Colonic mucosa (tissue), 4 donors: ENCODE measurements around the gene BORCS6. TPM values are rescaled to one million over a fixed set of nuclear protein-coding genes. Genes with fewer than 3 reads are reported as not detected.
A peak's percentile ranks its signal among the peaks of the same experiment; 100 is the strongest.
"Not testable (repeated sequence)": the region's sequence is repeated elsewhere in the genome, so short reads cannot be mapped to it uniquely, and the experiment has no call there.

ENCODE experiments used
- DNase-seq: peaks from one replicate; pipeline ENCODE4 v3.0.0-alpha.2; 2020
- H3K27ac ChIP-seq: fragments of 200-600 bp; one replicate; pipeline ENCODE4 v1.8.0; 2021
- H3K27me3 ChIP-seq: fragments of 200-600 bp; one replicate; pipeline ENCODE4 v1.8.0; 2021
- H3K36me3 ChIP-seq: fragments of 200-600 bp; one replicate; pipeline ENCODE4 v1.8.0; 2021
- H3K4me1 ChIP-seq: fragments of 200-600 bp; one replicate; pipeline ENCODE4 v1.8.0; 2021; ENCODE audit warnings: mild to moderate bottlenecking
- H3K4me3 ChIP-seq: fragments of 200-600 bp; one replicate; pipeline ENCODE4 v1.8.0; 2021
- H3K9ac ChIP-seq, 2 donors: one replicate each; pipeline ENCODE4 v1.7.0; 2013; ENCODE audit warnings: control low read depth in 2 of 2, low read depth in 2 of 2, low read length in 2 of 2
- H3K9me3 ChIP-seq: fragments of 200-600 bp; one replicate; pipeline ENCODE4 v1.8.0; 2021
- intact Hi-C: fragments of 100-400 bp; cut with DNase I; formaldehyde crosslinking; loops from one replicate; pipeline ENCODE4 v1.14.1; 2022
- total RNA-seq, 2 donors: library from RNA; stranded (reverse); fragmentation: NEBNext Ultra II Directional in 1 of 2; extraction: Animal tissue kit (Norgen Biotek cat#: 25700) in 1 of 2; gene quantifications; one replicate each; pipeline ENCODE4 v1.2.1, GENCODE V29; 2021
- TF ChIP-seq, protein P1 (sequence below): fragments of 200-600 bp; IDR thresholded peaks from one replicate; pipeline ENCODE4 v1.8.0; 2022; ENCODE audit warnings: antibody characterized with exemption, mild to moderate bottlenecking
- donor health status: healthy.
- donor health status: DM: no; HTN: no; CAD: no.
- donor health status: DM: no; HTN: no; CAD: no.

BORCS6 gene
- total RNA-seq, 2 donors from 2014 or later = 11.7 to 12.4 TPM

DNA sequence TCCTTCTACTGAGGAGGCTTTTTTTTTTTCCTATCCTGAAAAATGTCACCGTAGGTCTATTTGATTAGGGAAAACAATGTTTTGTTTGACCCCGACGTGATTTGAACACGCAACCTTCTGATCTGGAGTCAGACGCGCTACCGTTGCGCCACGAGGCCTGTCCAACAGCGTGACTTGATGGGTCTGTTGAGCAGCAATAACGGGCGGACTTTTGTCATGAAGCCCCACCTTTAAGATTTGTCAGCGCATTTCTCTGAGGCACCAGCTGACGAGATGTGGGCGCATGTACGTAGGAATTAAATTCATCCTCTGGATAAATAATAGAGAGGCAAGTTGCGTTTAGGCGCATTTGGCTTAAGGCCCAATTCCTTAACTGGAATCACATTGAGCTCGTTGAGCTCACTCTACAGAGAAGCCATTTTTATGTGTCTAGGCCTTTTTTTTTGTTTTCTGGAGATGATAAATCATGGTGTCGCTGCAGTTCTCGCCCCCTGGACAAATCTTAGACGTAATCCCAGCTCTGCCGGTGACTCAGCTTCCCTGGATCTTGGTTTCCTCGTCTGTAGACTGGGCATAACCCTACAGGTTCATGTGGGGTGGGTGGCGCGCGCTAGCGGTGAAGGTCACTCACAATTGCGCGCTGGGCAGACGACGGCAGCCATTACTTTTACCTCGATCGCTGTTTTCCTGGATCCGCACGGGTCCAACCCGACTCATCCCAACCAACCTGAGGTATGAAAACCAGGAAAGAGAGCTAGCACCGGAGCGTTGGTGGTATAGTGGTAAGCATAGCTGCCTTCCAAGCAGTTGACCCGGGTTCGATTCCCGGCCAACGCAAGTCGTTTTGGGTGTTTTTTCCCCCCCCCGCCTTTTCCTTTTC, 31.0 kb upstream of the BORCS6 start:
- intact Hi-C loops = no loop called here
- H3K9ac ChIP-seq = peak overlapping the region; percentile 78 to 99
- no peaks in the 10 kb centered on the region for H3K36me3 ChIP-seq
- H3K4me1 ChIP-seq = peaks cover 10% of the 10 kb centered on the region
- H3K9me3 ChIP-seq = no peaks in the 10 kb centered on the region
- peak overlapping the region; percentile 91 for H3K27ac ChIP-seq
- no peaks in the 10 kb centered on the region for H3K27me3 ChIP-seq
- H3K4me3 ChIP-seq = peak overlapping the region; percentile 51
- TF ChIP-seq, protein P1, sequence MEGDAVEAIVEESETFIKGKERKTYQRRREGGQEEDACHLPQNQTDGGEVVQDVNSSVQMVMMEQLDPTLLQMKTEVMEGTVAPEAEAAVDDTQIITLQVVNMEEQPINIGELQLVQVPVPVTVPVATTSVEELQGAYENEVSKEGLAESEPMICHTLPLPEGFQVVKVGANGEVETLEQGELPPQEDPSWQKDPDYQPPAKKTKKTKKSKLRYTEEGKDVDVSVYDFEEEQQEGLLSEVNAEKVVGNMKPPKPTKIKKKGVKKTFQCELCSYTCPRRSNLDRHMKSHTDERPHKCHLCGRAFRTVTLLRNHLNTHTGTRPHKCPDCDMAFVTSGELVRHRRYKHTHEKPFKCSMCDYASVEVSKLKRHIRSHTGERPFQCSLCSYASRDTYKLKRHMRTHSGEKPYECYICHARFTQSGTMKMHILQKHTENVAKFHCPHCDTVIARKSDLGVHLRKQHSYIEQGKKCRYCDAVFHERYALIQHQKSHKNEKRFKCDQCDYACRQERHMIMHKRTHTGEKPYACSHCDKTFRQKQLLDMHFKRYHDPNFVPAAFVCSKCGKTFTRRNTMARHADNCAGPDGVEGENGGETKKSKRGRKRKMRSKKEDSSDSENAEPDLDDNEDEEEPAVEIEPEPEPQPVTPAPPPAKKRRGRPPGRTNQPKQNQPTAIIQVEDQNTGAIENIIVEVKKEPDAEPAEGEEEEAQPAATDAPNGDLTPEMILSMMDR = no peak
- peak; percentile 97 for DNase-seq

DNA sequence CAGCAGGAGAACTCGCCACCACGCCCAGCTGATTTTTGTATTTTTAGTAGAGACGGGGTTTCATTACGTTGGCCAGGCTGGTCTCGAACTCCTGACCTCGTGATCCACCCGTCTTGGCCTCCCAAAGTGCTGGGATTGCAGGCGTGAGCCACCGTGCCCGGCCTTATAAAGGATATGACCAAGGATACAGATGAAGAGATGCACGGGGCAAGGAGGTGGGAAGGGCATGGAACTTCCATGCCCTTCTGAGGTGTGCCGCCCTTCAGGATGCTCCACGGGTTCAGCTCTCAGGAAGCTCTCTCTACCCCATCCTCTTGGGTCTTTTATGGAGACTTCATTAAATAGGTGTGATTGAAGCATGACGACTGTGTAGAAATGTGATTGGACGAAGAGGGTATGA, 24.0 kb upstream of the BORCS6 start:
- DNase-seq, H3K27me3 ChIP-seq, H3K4me3 ChIP-seq, H3K4me1 ChIP-seq, intact Hi-C loops, H3K9ac ChIP-seq, H3K36me3 ChIP-seq, H3K27ac ChIP-seq, H3K9me3 ChIP-seq: not testable (repeated sequence)

DNA sequence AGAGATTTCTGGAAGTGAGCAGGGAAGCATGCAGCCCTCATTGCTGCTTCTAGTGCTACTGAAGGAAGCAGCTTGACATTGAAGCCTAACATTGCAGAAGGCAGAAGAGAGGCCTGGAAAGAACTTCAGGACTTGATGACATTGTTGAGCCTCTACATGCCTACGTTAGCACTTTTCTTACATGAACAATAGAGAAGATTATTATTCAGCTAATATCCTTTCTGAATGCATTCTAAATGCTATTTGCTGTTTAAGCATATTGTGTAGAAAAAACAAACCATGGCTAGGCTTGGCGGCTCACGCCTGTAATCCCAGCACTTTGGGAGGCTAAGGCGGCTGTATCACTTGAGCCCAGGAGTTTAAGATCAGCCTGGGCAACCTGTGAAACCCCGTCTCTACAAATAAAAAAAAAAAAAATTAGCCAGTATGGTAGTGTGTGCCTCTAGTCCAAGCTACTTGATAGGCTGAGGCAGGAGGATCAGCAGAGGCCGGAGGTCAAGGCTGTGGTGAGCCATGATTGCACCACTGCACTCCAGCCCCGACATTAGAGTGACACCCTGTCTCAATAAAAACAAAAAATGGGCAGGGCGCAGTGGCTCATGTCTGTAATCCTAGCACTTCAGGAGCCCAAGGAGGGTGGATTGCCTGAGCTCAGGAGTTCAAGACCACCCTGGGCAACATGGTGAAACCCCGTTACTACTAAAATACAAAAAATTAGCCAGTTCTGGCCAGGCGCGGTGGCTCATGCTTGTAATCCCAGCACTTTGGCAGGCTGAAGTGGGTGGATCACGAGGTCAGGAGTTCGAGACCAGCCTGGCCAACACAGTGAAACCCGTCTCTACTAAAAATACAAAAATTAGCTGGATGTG, 22.6 kb upstream of the BORCS6 start:
- TF ChIP-seq, protein P1 = no peak
- no peaks in the 10 kb centered on the region for H3K36me3 ChIP-seq
- no peak overlapping the region for H3K27ac ChIP-seq
- H3K27me3 ChIP-seq = no peaks in the 10 kb centered on the region
- no peak overlapping the region for H3K9ac ChIP-seq
- no peak overlapping the region for H3K4me3 ChIP-seq
- intact Hi-C loops = no loop called here
- DNase-seq = no peak
- H3K4me1 ChIP-seq = peaks cover 6% of the 10 kb centered on the region
- H3K9me3 ChIP-seq = no peaks in the 10 kb centered on the region

DNA sequence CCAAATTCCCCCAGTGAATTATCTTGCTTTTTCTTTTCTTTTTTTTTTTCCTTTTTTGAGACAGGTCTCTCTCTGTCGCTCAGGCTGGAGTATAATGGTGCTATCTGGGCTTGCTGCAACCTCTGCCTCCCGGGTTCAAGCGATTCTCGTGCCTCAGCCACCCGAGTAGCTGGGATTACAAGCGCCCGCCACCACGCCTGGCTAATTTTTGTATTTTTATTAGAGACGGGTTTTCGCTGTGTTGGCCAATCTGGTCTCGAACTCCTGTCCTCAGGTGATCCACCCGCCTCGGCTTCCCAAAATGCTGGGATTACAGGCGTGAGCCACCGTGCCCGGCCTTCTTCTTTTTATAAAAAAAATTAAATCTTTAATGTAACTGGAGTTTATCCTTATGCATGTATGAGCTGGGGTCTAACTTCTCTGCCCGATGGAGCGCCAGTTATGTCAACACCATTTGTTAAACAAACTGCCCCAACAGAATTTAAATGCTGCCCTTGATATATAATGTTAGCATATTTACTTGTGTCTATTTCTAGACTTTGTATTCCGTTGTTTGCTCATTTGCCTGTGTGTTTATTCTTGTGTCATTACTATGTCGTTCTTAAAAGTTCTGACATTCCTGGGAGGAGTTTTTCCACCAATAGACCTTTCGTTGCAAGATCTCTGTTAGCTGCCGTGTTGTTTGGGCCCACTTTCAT, 20.9 kb upstream of the BORCS6 start:
- Histone ChIP-seq H3K36me3 (no peaks in the 10 kb centered on the region), H3K27ac (peak overlapping the region; percentile 45), H3K27me3 (no peaks in the 10 kb centered on the region), H3K9ac (peak overlapping the region; percentile 51 to 65), H3K9me3 (no peaks in the 10 kb centered on the region), H3K4me3 (peak overlapping the region; percentile 65), H3K4me1 (peaks cover 6% of the 10 kb centered on the region)
- intact Hi-C loops = no loop called here
- TF ChIP-seq, protein P1 = no peak
- peak; percentile 39 for DNase-seq

DNA sequence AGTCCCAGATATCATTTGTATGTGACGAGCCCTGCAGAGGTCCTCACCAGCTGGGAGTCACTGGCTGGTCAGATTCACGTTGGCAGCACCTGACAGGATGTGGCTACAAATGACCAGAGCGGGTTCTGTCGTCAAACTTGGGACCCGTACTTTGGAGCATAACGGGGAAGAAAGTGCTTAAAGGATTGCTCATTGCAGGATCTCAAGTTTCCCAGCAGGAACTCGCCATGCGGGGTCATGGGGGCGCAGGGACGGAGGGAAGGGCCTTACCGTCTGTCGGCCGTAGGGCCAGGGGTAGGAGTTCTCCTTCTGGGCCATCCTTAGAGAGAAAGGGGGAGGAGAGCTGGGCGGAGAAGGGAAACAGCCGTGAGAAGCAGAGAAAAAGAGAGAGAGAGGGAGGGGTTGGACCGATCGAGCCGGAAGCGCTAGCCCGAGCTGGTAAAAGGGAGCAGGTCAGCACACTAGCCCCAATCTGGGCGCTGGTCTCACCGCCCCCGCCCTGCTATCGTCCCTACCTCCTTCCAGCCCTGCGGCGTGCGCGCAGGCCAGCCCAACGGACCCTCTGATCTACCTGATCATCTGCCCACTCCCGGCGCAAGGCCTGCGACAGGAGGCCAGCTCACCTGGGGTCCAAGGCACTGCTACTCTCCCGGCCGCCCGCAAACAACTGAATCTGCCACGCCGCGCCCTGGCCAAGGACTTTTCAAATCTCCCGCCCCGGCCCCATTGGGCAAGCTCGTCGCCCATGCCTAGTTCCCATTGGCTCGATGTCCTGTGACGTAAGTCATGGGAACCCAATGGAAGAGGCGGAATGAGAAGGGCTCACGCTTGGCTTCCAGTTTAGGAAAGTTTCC, 20.2 kb upstream of the BORCS6 start, which contains the start of gene AURKB:
Gene AURKB (minus strand): TSS at position 669 of the 854 bp plus-strand sequence. CDS start 351 bp downstream, at position 318.
- intact Hi-C loops = no loop called here
- peak; percentile 98 for DNase-seq
- peaks cover 6% of the 10 kb centered on the region for H3K4me1 ChIP-seq
- H3K27me3 ChIP-seq = no peaks in the 10 kb centered on the region
- peak within 1 kb of the TSS; percentile 65 for H3K4me3 ChIP-seq
- peak within 1 kb of the TSS; percentile 45 for H3K27ac ChIP-seq
- no peaks in the 10 kb centered on the region for H3K9me3 ChIP-seq
- H3K36me3 ChIP-seq = no peaks in the 10 kb centered on the region
- H3K9ac ChIP-seq = peak within 1 kb of the TSS; percentile 51 to 65
- TF ChIP-seq, protein P1 = no peak
